ENCODE data around the gene SPATA46. TPM values are rescaled to one million over a fixed set of nuclear protein-coding genes. Genes with fewer than 3 reads are reported as not detected.

Gene SPATA46
- total RNA-seq, 1 experiment from 2014 or later, result not detected

- Mint-ChIP-seq H3K9me3 (ENCODE audit: low read depth, unreplicated experiment) (no peaks in the 10 kb centered on the region), H3K27me3 (ENCODE audit: unreplicated experiment) (no peaks in the 10 kb centered on the region), H3K27ac (ENCODE audit: unreplicated experiment) (no peak overlapping the region), H3K36me3 (ENCODE audit: insufficient read depth, unreplicated experiment) (no peaks in the 10 kb centered on the region), H3K4me1 (ENCODE audit: low read depth, unreplicated experiment) (peaks cover 12% of the 10 kb centered on the region), H3K4me3 (ENCODE audit: low read depth, unreplicated experiment) (no peak overlapping the region)
- TF ChIP-seq CTCF (IDR thresholded peaks at IDR 0.05; ENCODE audit: unreplicated experiment), result no peak
- no TSS peak for BruUV-seq (replicated peaks)
- CTCF ChIA-PET, result no interaction called here
- no peak for DNase-seq
- intact Hi-C loops (cut with micrococcal nuclease; ENCODE audit: unreplicated experiment), result no loop called here
These were observed 48.1 kb downstream of the SPATA46 start for GRCh38 chr1:162328512-162328911.

- no peak for DNase-seq
- no peaks in the 10 kb centered on the region for H3K9me3 Mint-ChIP-seq (ENCODE audit: low read depth, unreplicated experiment)
- CTCF ChIA-PET, result no interaction called here
- peaks cover 12% of the 10 kb centered on the region for H3K4me1 Mint-ChIP-seq (ENCODE audit: low read depth, unreplicated experiment)
- BruUV-seq (replicated peaks), result no TSS peak
- H3K27me3 Mint-ChIP-seq (ENCODE audit: unreplicated experiment), result no peaks in the 10 kb centered on the region
- no peak overlapping the region for H3K27ac Mint-ChIP-seq (ENCODE audit: unreplicated experiment)
- intact Hi-C loops (cut with micrococcal nuclease; ENCODE audit: unreplicated experiment), result no loop called here
- no peak for TF ChIP-seq CTCF (IDR thresholded peaks at IDR 0.05; ENCODE audit: unreplicated experiment)
- H3K4me3 Mint-ChIP-seq (ENCODE audit: low read depth, unreplicated experiment), result no peak overlapping the region
- no peaks in the 10 kb centered on the region for H3K36me3 Mint-ChIP-seq (ENCODE audit: insufficient read depth, unreplicated experiment)
These were observed 48.9 kb downstream of the SPATA46 start for GRCh38 chr1:162327788-162328165.

GRCh38 chr1:162327144-162327787, 49.4 kb downstream of the SPATA46 start:
- no peak overlapping the region for H3K4me3 Mint-ChIP-seq (ENCODE audit: low read depth, unreplicated experiment)
- H3K36me3 Mint-ChIP-seq (ENCODE audit: insufficient read depth, unreplicated experiment), result no peaks in the 10 kb centered on the region
- H3K27me3 Mint-ChIP-seq (ENCODE audit: unreplicated experiment), result no peaks in the 10 kb centered on the region
- peaks cover 12% of the 10 kb centered on the region for H3K4me1 Mint-ChIP-seq (ENCODE audit: low read depth, unreplicated experiment)
- no TSS peak for BruUV-seq (replicated peaks)
- DNase-seq, result no peak
- CTCF ChIA-PET, result no interaction called here
- TF ChIP-seq CTCF (IDR thresholded peaks at IDR 0.05; ENCODE audit: unreplicated experiment), result no peak
- no peaks in the 10 kb centered on the region for H3K9me3 Mint-ChIP-seq (ENCODE audit: low read depth, unreplicated experiment)
- H3K27ac Mint-ChIP-seq (ENCODE audit: unreplicated experiment), result no peak overlapping the region
- intact Hi-C loops (cut with micrococcal nuclease; ENCODE audit: unreplicated experiment), result no loop called here

- CTCF ChIA-PET, result interaction anchor here (0.6 kb wide), 1 partner anchor 290 kb away, joined by 8 read pairs; no protein-coding TSS in a partner anchor
- Mint-ChIP-seq H3K4me1 (ENCODE audit: low read depth, unreplicated experiment) (peaks cover 12% of the 10 kb centered on the region), H3K4me3 (ENCODE audit: low read depth, unreplicated experiment) (no peak overlapping the region), H3K27ac (ENCODE audit: unreplicated experiment) (no peak overlapping the region), H3K9me3 (ENCODE audit: low read depth, unreplicated experiment) (no peaks in the 10 kb centered on the region), H3K36me3 (ENCODE audit: insufficient read depth, unreplicated experiment) (no peaks in the 10 kb centered on the region), H3K27me3 (ENCODE audit: unreplicated experiment) (no peaks in the 10 kb centered on the region)
- BruUV-seq (replicated peaks), result no TSS peak
- no peak for DNase-seq
- intact Hi-C loops (cut with micrococcal nuclease; ENCODE audit: unreplicated experiment), result no loop called here
- no peak for TF ChIP-seq CTCF (IDR thresholded peaks at IDR 0.05; ENCODE audit: unreplicated experiment)
These were observed 50.1 kb downstream of the SPATA46 start for GRCh38 chr1:162326559-162326958.
